H1 (cell line): Measurements from ENCODE around the gene NOC4L. TPM values are rescaled to one million over a fixed set of nuclear protein-coding genes. Genes with fewer than 3 reads are reported as not detected.

Experiments
- CTCF ChIA-PET: fragments of 300-600 bp; sonication (Branson Sonifier 250); formaldehyde crosslinking; loops from one replicate; lab custom pipeline; 2021; ENCODE audit not compliant: partially characterized antibody; lab: Charles Lee
- POLR2A ChIA-PET: fragments of 300-600 bp; sonication (Branson Sonifier 250); formaldehyde crosslinking; loops from one replicate; lab custom pipeline; 2021; ENCODE audit warnings: inconsistent platforms; ENCODE audit not compliant: partially characterized antibody; lab: Charles Lee
- DNase-seq, 2 experiments: peaks; one replicate each; pipeline versions ENCODE4 v3.0.0 to v3.0.0-alpha.2; 2010 to 2022; ENCODE audit warnings: low spot score in 2 of 2, low read depth in 1 of 2, mixed read lengths in 1 of 2
- FAIRE-seq: peaks from 2 replicates; lab custom pipeline; 2011; peaks lifted over from hg19 to GRCh38; lab: Jason Lieb, UNC
- H2AFZ ChIP-seq: 2 replicates; pipeline ENCODE4 v1.8.1; 2012; ENCODE audit warnings: low read length, inconsistent platforms
- H2AK5ac ChIP-seq: 2 replicates; pipeline ENCODE4 v1.6.1; 2013; ENCODE audit warnings: low read depth, low read length
- H2BK120ac ChIP-seq: replicated peaks from 2 replicates; pipeline ENCODE3; 2013; ENCODE audit warnings: low read depth, low read length, inconsistent platforms
- H2BK12ac ChIP-seq: 2 replicates; pipeline ENCODE4 v1.6.1; 2013; ENCODE audit warnings: low read depth, low read length
- H2BK15ac ChIP-seq: 2 replicates; pipeline ENCODE4 v1.6.1; 2013; ENCODE audit warnings: low read length
- H2BK20ac ChIP-seq: 2 replicates; pipeline ENCODE4 v1.6.1; 2013; ENCODE audit warnings: low read length
- H2BK5ac ChIP-seq: 2 replicates; pipeline ENCODE4 v1.6.1; 2013; ENCODE audit warnings: low read depth, low read length
- H3K14ac ChIP-seq: 2 replicates; pipeline ENCODE4 v1.6.1; 2013; ENCODE audit warnings: inconsistent platforms; ENCODE audit not compliant: insufficient read length
- H3K18ac ChIP-seq: 2 replicates; pipeline ENCODE4 v1.6.1; 2013; ENCODE audit warnings: low read length; ENCODE audit errors: extremely low read depth
- H3K23ac ChIP-seq: 2 replicates; pipeline ENCODE4 v1.6.1; 2013; ENCODE audit warnings: inconsistent platforms; ENCODE audit not compliant: insufficient read length
- H3K23me2 ChIP-seq: 2 replicates; pipeline ENCODE4 v1.6.1; 2013; ENCODE audit warnings: low read depth, low read length
- H3K27ac ChIP-seq: 2 replicates; pipeline ENCODE4 v1.6.1; 2011; ENCODE audit warnings: low read depth, low read length, inconsistent platforms
- H3K27me3 ChIP-seq, 4 experiments: replicated peaks in 1 of 4; 1 replicate in 1 of 4; 2 replicates in 3 of 4; pipeline versions ENCODE4 v1.6.1 to v1.8.1; 2011 to 2013; ENCODE audit warnings: low read length in 3 of 4, mild to moderate bottlenecking in 3 of 4, inconsistent platforms in 2 of 4, mixed read lengths in 2 of 4, moderate library complexity in 1 of 4; ENCODE audit not compliant: control insufficient read depth in 3 of 4, insufficient read depth in 3 of 4; ENCODE audit errors: extremely low read depth in 1 of 4
- H3K36me3 ChIP-seq, 4 experiments: 2 replicates each; pipeline versions ENCODE4 v1.6.1 to v1.8.1; 2011 to 2013; ENCODE audit warnings: mild to moderate bottlenecking in 4 of 4, low read length in 3 of 4, moderate library complexity in 2 of 4, control low read depth in 1 of 4, inconsistent platforms in 1 of 4; ENCODE audit not compliant: insufficient read depth in 4 of 4, control insufficient read depth in 2 of 4
- H3K4ac ChIP-seq: replicated peaks from 2 replicates; pipeline ENCODE3; 2013; ENCODE audit warnings: low read length, low read depth, mixed read lengths, inconsistent platforms; ENCODE audit not compliant: insufficient read length
- H3K4me1 ChIP-seq, 4 experiments: replicated peaks in 1 of 4; 1 replicate in 1 of 4; 2 replicates in 3 of 4; pipeline versions ENCODE4 v1.6.1 to v1.8.1; 2011 to 2013; ENCODE audit warnings: low read length in 3 of 4, inconsistent platforms in 2 of 4, mixed read lengths in 1 of 4; ENCODE audit not compliant: insufficient read depth in 4 of 4, control insufficient read depth in 3 of 4
- H3K4me2 ChIP-seq, 2 experiments: 2 replicates each; pipeline versions ENCODE4 v1.6.1 to v1.8.1; 2011 to 2013; ENCODE audit warnings: low read depth in 2 of 2, low read length in 2 of 2, control low read depth in 1 of 2, inconsistent platforms in 1 of 2, mild to moderate bottlenecking in 1 of 2; ENCODE audit not compliant: insufficient read depth in 1 of 2
- H3K4me3 ChIP-seq, 4 experiments: fragments of 200-600, 300-600 bp in 1 of 4; sonication (generic), shearing (Covaris generic), sonication (Bioruptor Twin) in 1 of 4; 2 replicates each; pipeline versions ENCODE4 v1.5.1 to v1.8.1; 2011 to 2016; ENCODE audit warnings: low read length in 4 of 4, low read depth in 3 of 4, control low read depth in 2 of 4, inconsistent platforms in 2 of 4, mild to moderate bottlenecking in 2 of 4, mixed read lengths in 1 of 4, moderate library complexity in 1 of 4; ENCODE audit not compliant: insufficient read depth in 2 of 4; ENCODE audit errors: extremely low read depth in 1 of 4
- H3K56ac ChIP-seq: replicated peaks from 2 replicates; pipeline ENCODE3; 2013; ENCODE audit warnings: low read depth, mild to moderate bottlenecking, mixed read lengths, low read length, inconsistent platforms; ENCODE audit not compliant: insufficient read length
- H3K79me1 ChIP-seq: 2 replicates; pipeline ENCODE4 v1.6.1; 2013; ENCODE audit warnings: low read depth, low read length, control low read depth
- H3K79me2 ChIP-seq, 2 experiments: 2 replicates each; pipeline versions ENCODE4 v1.6.1 to v1.8.1; 2012 to 2013; ENCODE audit warnings: low read length in 2 of 2, mild to moderate bottlenecking in 2 of 2, inconsistent platforms in 1 of 2; ENCODE audit not compliant: insufficient read depth in 2 of 2, control insufficient read depth in 1 of 2
- H3K9ac ChIP-seq, 4 experiments: replicated peaks in 1 of 4; 1 replicate in 1 of 4; 2 replicates in 3 of 4; pipeline versions ENCODE4 v1.6.1 to v1.8.1; 2011 to 2013; ENCODE audit warnings: low read depth in 3 of 4, low read length in 3 of 4, control low read depth in 2 of 4, mild to moderate bottlenecking in 2 of 4, moderate library complexity in 2 of 4, inconsistent platforms in 1 of 4; ENCODE audit errors: extremely low read depth in 1 of 4
- H3K9me3 ChIP-seq, 2 experiments: 2 replicates each; pipeline versions ENCODE4 v1.6.1 to v1.8.1; 2012 to 2013; ENCODE audit warnings: mild to moderate bottlenecking in 2 of 2, moderate library complexity in 2 of 2, control low read depth in 1 of 2, inconsistent platforms in 1 of 2, low read depth in 1 of 2, low read length in 1 of 2, mixed read lengths in 1 of 2; ENCODE audit not compliant: insufficient read depth in 2 of 2
- H4K20me1 ChIP-seq, 2 experiments: replicated peaks in 1 of 2; 2 replicates each; pipeline versions ENCODE3 to v1.8.1; 2011 to 2013; ENCODE audit warnings: inconsistent platforms in 2 of 2, low read length in 2 of 2, mild to moderate bottlenecking in 1 of 2; ENCODE audit not compliant: insufficient read depth in 2 of 2, control insufficient read depth in 1 of 2
- H4K5ac ChIP-seq: 2 replicates; pipeline ENCODE4 v1.6.1; 2013; ENCODE audit warnings: low read length, low read depth, mixed read lengths, inconsistent platforms; ENCODE audit not compliant: insufficient read length
- H4K8ac ChIP-seq: 2 replicates; pipeline ENCODE4 v1.8.0; 2013; ENCODE audit warnings: mild to moderate bottlenecking, moderate library complexity, low read length, inconsistent platforms; ENCODE audit not compliant: insufficient read depth; ENCODE audit errors: extremely low read depth
- H4K91ac ChIP-seq: replicated peaks from 2 replicates; pipeline ENCODE3; 2013; ENCODE audit warnings: low read length, mixed read lengths, inconsistent platforms; ENCODE audit not compliant: insufficient read length
- HDAC2 ChIP-seq, 2 experiments: fragments of 300-600 bp in 1 of 2; sonication (generic) in 1 of 2; IDR thresholded peaks; 2 replicates each; pipeline ENCODE4 v1.6.1; 2011 to 2012; ENCODE audit warnings: low read depth in 2 of 2, low read length in 2 of 2, mild to moderate bottlenecking in 2 of 2, moderate library complexity in 2 of 2, borderline replicate concordance in 1 of 2, inconsistent platforms in 1 of 2
- MAFK ChIP-seq: IDR thresholded peaks from 2 replicates; pipeline ENCODE4 v1.6.1; 2012; ENCODE audit warnings: low read depth, mild to moderate bottlenecking, improper control_type of control experiment, low read length
- RAD21 ChIP-seq, 2 experiments: IDR thresholded peaks in 1 of 2; conservative IDR thresholded peaks in 1 of 2; 2 replicates each; pipeline ENCODE4 v1.6.1; 2011; ENCODE audit warnings: low read depth in 2 of 2, low read length in 2 of 2, improper control_type of control experiment in 1 of 2, inconsistent platforms in 1 of 2, mild to moderate bottlenecking in 1 of 2, moderate library complexity in 1 of 2
- SRF ChIP-seq: IDR thresholded peaks from 2 replicates; pipeline ENCODE4 v1.6.1; 2011; ENCODE audit warnings: mild to moderate bottlenecking, low read depth, low read length, moderate library complexity
- TAF7 ChIP-seq: optimal IDR thresholded peaks from 2 replicates; pipeline ENCODE3; 2011; ENCODE audit warnings: low read depth, mild to moderate bottlenecking, inconsistent platforms, low read length, moderate library complexity, borderline replicate concordance
- USF2 ChIP-seq: IDR thresholded peaks from 2 replicates; pipeline ENCODE4 v1.6.1; 2011; ENCODE audit warnings: low read length, improper control_type of control experiment
- WGBS, 2 experiments: shearing (Covaris generic) in 1 of 2; methylation state at CpG; one replicate each; pipeline versions ENCODE4 v1.1.6 to v1.1.7; 2013 to 2015; ENCODE audit warnings: low lambda C conversion rate in 2 of 2, mixed read lengths in 2 of 2, inconsistent platforms in 1 of 2, low coverage in 1 of 2, missing lambda C conversion rate in 1 of 2; ENCODE audit not compliant: insufficient replicate concordance in 2 of 2, insufficient coverage in 1 of 2, insufficient read length in 1 of 2; ENCODE audit errors: extremely low coverage in 1 of 2, missing lambda C conversion rate in 1 of 2; 5-methylcytosine and 5-hydroxymethylcytosine counted together
- long read RNA-seq, 2 experiments: library from RNA in 1 of 2; library from capped mRNA in 1 of 2; stranded (forward); transcript quantifications; one replicate each; pipeline ENCODE4 v2.0.0, GENCODE V29; 2021; ENCODE audit warnings: inconsistent platforms in 1 of 2
- polyA minus RNA-seq, 3 experiments: library from RNA; depleted of rRNA, polyadenylated mRNA; stranded (reverse); fragments of >200 nt; gene quantifications; 1 replicate in 2 of 3; 2 replicates in 1 of 3; pipeline ENCODE4 v1.2.3, GENCODE V29; 2011
- polyA plus RNA-seq, 7 experiments: library from polyadenylated mRNA; depleted of rRNA in 3 of 7; stranded (reverse) in 5 of 7; unstranded in 2 of 7; fragments of >200 nt in 5 of 7; fragments of 200-250 nt in 2 of 7; gene quantifications; 1 replicate in 5 of 7; 2 replicates in 1 of 7; 4 replicates in 1 of 7; pipeline versions ENCODE4 v1.2.1 to v1.2.3, GENCODE V29; 2011 to 2013; ENCODE audit warnings: missing spikeins in 2 of 7, mixed read lengths in 2 of 7
- total RNA-seq: library from RNA; stranded (reverse); fragmentation: NEBNext Ultra II Directional; extraction: Animal tissue kit (Norgen Biotek cat#: 25700); gene quantifications from 2 replicates; pipeline ENCODE4 v1.2.1, GENCODE V29; 2021

The NOC4L gene
- total RNA-seq (38.5 and 40.3 TPM in 2 replicates), polyA plus RNA-seq (2011; rRNA removed) (26.8 and 40.3 TPM in 2 replicates), polyA minus RNA-seq (2011; rRNA and poly(A)+ RNA removed) (6.1 and 7.4 TPM in 2 replicates)
- 15.4 TPM for polyA plus RNA-seq (2011; cell fraction: cytosol; rRNA removed)
- 33.2 TPM for polyA plus RNA-seq (2011; cell fraction: nucleus; rRNA removed)
- polyA plus RNA-seq (2012, experiment 1 of 2): 20.7 to 40.0 TPM (median 39.8 TPM) in 4 replicates
- 47.9 TPM for polyA plus RNA-seq (2012, experiment 2 of 2)
- polyA plus RNA-seq (2013, experiment 1 of 2): 41.4 TPM
- polyA plus RNA-seq (2013, experiment 2 of 2): 37.7 TPM
- polyA minus RNA-seq (2011; cell fraction: cytosol; rRNA and poly(A)+ RNA removed): 14.4 TPM
- polyA minus RNA-seq (2011; cell fraction: nucleus; rRNA and poly(A)+ RNA removed): 11.9 TPM
- long read RNA-seq, experiment 1, transcript NOC4L-201 (15 exons, 1,632 nt): major isoform, 29 of 66 reads
- long read RNA-seq, experiment 1, partial matches to known transcripts: 26 of 66 reads
- long read RNA-seq, experiment 1, other reads (novel, unspliced or antisense): 11 of 66 reads
- long read RNA-seq, experiment 2, partial matches to known transcripts: 1 of 6 reads
- long read RNA-seq, experiment 2, other reads (novel, unspliced or antisense): 1 of 6 reads

DNA sequence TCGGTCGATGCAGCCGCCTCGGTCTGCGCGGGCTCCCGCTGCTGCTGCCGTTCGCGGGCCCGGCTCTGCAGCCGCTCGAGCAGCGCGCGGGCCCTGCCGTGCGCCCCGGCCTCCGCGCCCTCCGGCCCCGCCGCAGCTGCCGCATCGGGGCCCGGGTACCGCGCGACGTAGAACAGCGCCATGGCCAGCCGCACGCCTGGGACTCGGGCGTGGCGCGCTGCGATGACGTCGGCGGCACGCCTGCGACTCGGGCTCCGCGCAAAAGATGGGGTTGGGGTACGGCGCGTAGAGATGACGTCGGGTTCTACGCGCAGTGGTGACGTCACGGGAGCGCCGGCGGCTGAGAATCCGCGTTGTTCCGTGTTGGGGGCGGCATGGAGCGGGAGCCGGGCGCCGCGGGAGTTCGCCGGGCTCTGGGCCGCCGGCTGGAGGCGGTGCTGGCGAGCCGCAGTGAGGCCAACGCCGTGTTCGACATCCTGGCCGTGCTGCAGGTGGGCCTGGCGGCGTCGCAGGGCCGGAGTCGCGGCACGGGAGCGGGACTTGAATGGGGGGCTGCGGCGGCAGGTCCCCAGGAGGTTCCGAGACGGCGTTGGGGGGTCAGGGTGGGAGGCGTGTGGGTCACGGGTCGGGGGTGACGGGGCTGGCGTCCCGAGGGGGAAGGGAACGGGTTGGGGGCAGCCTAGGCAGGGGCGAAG, at the start of gene NOC4L, which contains the start of gene DDX51:
TSS of gene NOC4L (plus strand) at position 343 of the 695 bp plus-strand sequence. CDS start at position 375, 32 bp downstream.
TSS of gene DDX51 (minus strand) at position 205 of the 695 bp plus-strand sequence. CDS start at position 182, 23 bp downstream.
- DNase-seq (peak; percentile 79 to 100), FAIRE-seq (no peak)
- CTCF ChIA-PET: interaction anchor here (0.9 to 1.3 kb wide), 4 partner anchors 10 to 375 kb away, joined by 3 to 4 read pairs (median 4); no protein-coding TSS in a partner anchor
- H3K9me3 ChIP-seq: no peaks in the 10 kb centered on the region
- peak within 1 kb of the TSS; percentile 16 for H3K56ac ChIP-seq
- H4K8ac ChIP-seq: peak within 1 kb of the TSS; percentile 97
- H3K79me1 ChIP-seq: peaks cover 30% of the 10 kb centered on the region
- no peak within 1 kb of the TSS for H2BK12ac ChIP-seq
- H3K9ac ChIP-seq: peak within 1 kb of the TSS; percentile 70 to 97 (median 84)
- H3K79me2 ChIP-seq: peaks cover 4 to 44% of the 10 kb centered on the region in 2 experiments; a peak in 3 of 4 replicates
- no peak within 1 kb of the TSS for H3K14ac ChIP-seq
- POLR2A ChIA-PET: interaction anchor here (0.9 to 2.1 kb wide), 4 partner anchors 10 to 61 kb away, joined by 4 to 15 read pairs (median 6); no protein-coding TSS in a partner anchor
- peak within 1 kb of the TSS; percentile 16; the same call in 1 of the 2 replicates for H2AK5ac ChIP-seq
- H3K4me3 ChIP-seq: peak within 1 kb of the TSS; percentile 83 to 96 (median 88)
- H3K27me3 ChIP-seq: no peaks in the 10 kb centered on the region
- no peak within 1 kb of the TSS for H3K23ac ChIP-seq
- no peak within 1 kb of the TSS; the same call in 1 of the 2 replicates for H3K18ac ChIP-seq
- no peak within 1 kb of the TSS for H2AFZ ChIP-seq
- peak within 1 kb of the TSS; percentile 69 for H3K4ac ChIP-seq
- H4K91ac ChIP-seq: peak within 1 kb of the TSS; percentile 80
- H3K4me1 ChIP-seq: peaks cover 0 to 15% (median 4%) of the 10 kb centered on the region in 4 experiments; a peak in 5 of 7 replicates
- H2BK15ac ChIP-seq: no peak within 1 kb of the TSS
- H3K23me2 ChIP-seq: peaks cover 13% of the 10 kb centered on the region; the same call in 1 of the 2 replicates
- WGBS, 2 experiments: 1% methylated on average over 88 of the region's 100 CpGs; no CpG with 5 or more reads in 1 of the 2 experiments
- H3K27ac ChIP-seq: peak within 1 kb of the TSS; percentile 54; the same call in 1 of the 2 replicates
- peak within 1 kb of the TSS; percentile 76 to 83 for H3K4me2 ChIP-seq
- no peak within 1 kb of the TSS for H2BK20ac ChIP-seq
- no peak within 1 kb of the TSS for H4K5ac ChIP-seq
- no peak within 1 kb of the TSS for H2BK120ac ChIP-seq
- peaks cover 11 to 24% of the 10 kb centered on the region in 2 experiments for H4K20me1 ChIP-seq
- H2BK5ac ChIP-seq: peak within 1 kb of the TSS; percentile 83; the same call in 1 of the 2 replicates
- peaks cover 12 to 39% (median 28%) of the 10 kb centered on the region in 4 experiments; a peak in 6 of 8 replicates for H3K36me3 ChIP-seq
- no peak; a peak in 1 of 4 replicates for TF ChIP-seq RAD21 (IDR thresholded peaks at IDR 0.05 in 1 of 2, conservative IDR thresholded peaks at IDR 0.05 in 1 of 2; ENCODE audit: low read depth in 2 of 2, low read length in 2 of 2)
- peak; percentile 99 for TF ChIP-seq TAF7
- TF ChIP-seq USF2: no peak
- TF ChIP-seq HDAC2 (IDR thresholded peaks at IDR 0.05; ENCODE audit: borderline replicate concordance in 1 of 2, low read depth in 2 of 2, low read length in 2 of 2): 0 out of 4 replicates have a peak, but pooled peaks of 1 of the 2 experiments have one; percentile 33
- no peak for TF ChIP-seq MAFK
- TF ChIP-seq SRF: peak; percentile 97
